Uterus (tissue), 2 donors: ENCODE data around the gene METTL5.

Experiments
- CTCF ChIP-seq, 4 experiments: fragments of 200-600 bp in 2 of 4; fragments of 450-650 bp in 2 of 4; sonication (generic) in 2 of 4; IDR thresholded peaks; one replicate each; pipeline ENCODE4 v1.5.1; 2016 to 2019; ENCODE audit warnings: antibody characterized with exemption in 4 of 4, mild to moderate bottlenecking in 2 of 4, moderate library complexity in 1 of 4
- POLR2A ChIP-seq, 2 donors: fragments of 450-650 bp; IDR thresholded peaks; one replicate each; pipeline ENCODE4 v1.6.1; 2016; ENCODE audit warnings: antibody characterized with exemption in 2 of 2, mild to moderate bottlenecking in 1 of 2, moderate library complexity in 1 of 2

DNA sequence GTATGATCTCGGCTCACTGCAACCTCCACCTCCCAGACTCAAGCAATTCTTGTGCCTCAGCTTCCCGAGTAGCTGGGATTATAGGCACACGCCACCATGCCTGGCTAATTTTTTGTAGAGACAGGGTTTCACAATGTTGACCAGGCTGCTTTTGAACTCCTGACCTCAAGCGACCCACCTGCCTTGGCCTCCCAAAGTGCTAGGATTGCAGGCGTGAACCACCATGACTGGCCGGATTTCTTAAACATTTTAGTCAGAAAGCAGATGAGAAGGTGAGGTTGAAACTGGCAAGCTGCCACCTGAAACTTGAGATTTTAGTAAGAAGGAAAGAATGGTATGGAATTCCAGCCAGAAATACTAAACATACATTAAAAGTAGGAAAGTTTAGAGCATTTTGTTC lies 59.2 kb downstream of the METTL5 start:
- TF ChIP-seq CTCF (IDR thresholded peaks at IDR 0.05) (no peak), POLR2A (IDR thresholded peaks at IDR 0.05) (no peak)
